Uterus (tissue), 2 donors: ENCODE measurements around the gene FHL3.

Experiments
- CTCF ChIP-seq, 4 experiments: fragments of 200-600 bp in 2 of 4; fragments of 450-650 bp in 2 of 4; sonication (generic) in 2 of 4; IDR thresholded peaks; one replicate each; pipeline ENCODE4 v1.5.1; 2016 to 2019; ENCODE audit warnings: antibody characterized with exemption in 4 of 4, mild to moderate bottlenecking in 2 of 4, moderate library complexity in 1 of 4
- POLR2A ChIP-seq, 2 donors: fragments of 450-650 bp; IDR thresholded peaks; one replicate each; pipeline ENCODE4 v1.6.1; 2016; ENCODE audit warnings: antibody characterized with exemption in 2 of 2, mild to moderate bottlenecking in 1 of 2, moderate library complexity in 1 of 2

DNA sequence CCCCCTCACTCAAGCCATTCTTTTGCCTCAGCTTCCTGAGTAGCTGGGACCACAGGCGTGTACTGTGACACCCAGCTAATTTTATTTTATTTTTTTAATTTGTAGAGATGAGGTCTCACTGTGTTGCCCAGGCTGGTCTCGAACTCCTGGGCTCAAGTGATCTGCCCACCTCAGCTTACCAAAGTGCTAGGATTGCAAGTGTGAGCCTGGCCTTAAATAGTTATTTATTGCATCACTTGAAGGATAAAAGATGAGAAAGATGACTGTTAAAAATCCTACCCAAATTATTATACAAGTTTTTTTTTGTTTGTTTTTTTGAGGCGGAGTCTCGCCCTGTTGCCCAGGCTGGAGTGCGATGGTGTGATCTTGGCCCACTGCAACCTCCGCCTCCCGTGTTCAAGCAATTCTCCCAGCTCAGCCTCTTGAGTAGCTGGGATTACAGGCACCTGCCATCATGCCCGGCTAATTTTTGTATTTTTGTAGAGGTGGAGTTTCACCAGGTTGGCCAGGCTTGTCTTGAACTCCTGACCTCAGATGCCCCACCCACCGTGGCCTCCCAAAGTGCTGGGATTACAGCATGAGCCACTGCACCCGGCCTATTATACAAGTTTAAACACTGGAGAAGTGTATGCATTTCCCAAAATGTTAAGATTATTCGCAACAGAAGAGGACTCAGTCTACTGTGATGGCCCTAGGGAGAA lies 9.6 kb upstream of the FHL3 start:
- no peak for TF ChIP-seq CTCF (IDR thresholded peaks at IDR 0.05)
- no peak for TF ChIP-seq POLR2A (IDR thresholded peaks at IDR 0.05)
